Measurements from ENCODE around the gene CBX3. TPM values are rescaled to one million over a fixed set of nuclear protein-coding genes. Genes with fewer than 3 reads are reported as not detected.

The CBX3 gene
- total and polyA plus RNA-seq, 5 experiments from 2014 or later = 105 to 205 (median 114) TPM

Other genes starting within 250 kb of the CBX3 start
- gene NFE2L3, start 49.5 kb upstream of the CBX3 start, total RNA-seq = 1 to 10 TPM; 2.1 to 3.6 TPM
- 1 to 10 TPM; 1.4 to 4.3 (median 2.9) TPM for gene NFE2L3, start 49.5 kb upstream of the CBX3 start, polyA plus RNA-seq
- 100 to 1,000 TPM; 504 to 555 TPM for gene HNRNPA2B1, start 999 bp upstream of the CBX3 start, total RNA-seq
- 100 to 1,000 TPM; 506 to 789 (median 577) TPM for gene HNRNPA2B1, start 999 bp upstream of the CBX3 start, polyA plus RNA-seq
- gene SNX10, start 90.1 kb downstream of the CBX3 start, total RNA-seq = 1 to 10 TPM; 6.1 to 6.6 TPM
- 10 to 100 TPM; 10.9 to 14.7 (median 13.5) TPM for gene SNX10, start 90.1 kb downstream of the CBX3 start, polyA plus RNA-seq

All from naive thymus-derived CD8-positive, alpha-beta T cell (primary cell).